SU-DHL-6 (cell line): Measurements from ENCODE around the gene NUP153.
"Not testable (repeated sequence)": the region's sequence is repeated elsewhere in the genome, so short reads cannot be mapped to it uniquely, and the experiment has no call there.

ENCODE experiments used
- H2AFZ ChIP-seq: fragments of 200-600 bp; sonication (generic); 2 replicates; pipeline ENCODE4 v1.6.1; 2014; ENCODE audit warnings: low read depth, mild to moderate bottlenecking, moderate library complexity, mixed read lengths, antibody characterized with exemption, low read length; ENCODE audit not compliant: severe bottlenecking
- H3F3A ChIP-seq: fragments of 200-600 bp; shearing (Covaris generic); 2 replicates; pipeline ENCODE4 v1.6.0; 2016; ENCODE audit warnings: antibody characterized with exemption, mild to moderate bottlenecking; ENCODE audit not compliant: insufficient read depth
- H3K27ac ChIP-seq: fragments of 200-600 bp; sonication (generic); 2 replicates; pipeline ENCODE4 v1.5.1; 2016; ENCODE audit warnings: low read depth, mild to moderate bottlenecking, low read length, moderate library complexity, mixed read lengths
- H3K27me3 ChIP-seq: fragments of 200-600 bp; sonication (generic), shearing (Covaris generic); 2 replicates; pipeline ENCODE4 v1.6.0; 2014; ENCODE audit warnings: mild to moderate bottlenecking, low read length
- H3K36me3 ChIP-seq: fragments of 200-600 bp; sonication (generic); 2 replicates; pipeline ENCODE4 v1.6.1; 2014; ENCODE audit warnings: mild to moderate bottlenecking, low read length, mixed read lengths
- H3K4me2 ChIP-seq: fragments of 300-600, 200-600 bp; shearing (Covaris generic), sonication (generic); 2 replicates; pipeline ENCODE4 v1.6.0; 2014; ENCODE audit warnings: low read length, low read depth, mild to moderate bottlenecking; ENCODE audit not compliant: poor library complexity, severe bottlenecking
- H3K4me3 ChIP-seq: fragments of 200-600 bp; sonication (generic); 2 replicates; pipeline ENCODE4 v1.5.1; 2014; ENCODE audit warnings: antibody characterized with exemption, low read length, mild to moderate bottlenecking, mixed read lengths; ENCODE audit not compliant: insufficient read depth, poor library complexity, severe bottlenecking
- H3K79me2 ChIP-seq: fragments of 200-600 bp; sonication (generic); 2 replicates; pipeline ENCODE4 v1.6.1; 2014; ENCODE audit warnings: mild to moderate bottlenecking, low read length, moderate library complexity; ENCODE audit not compliant: insufficient read depth
- H3K9ac ChIP-seq: fragments of 200-600 bp; sonication (generic); 2 replicates; pipeline ENCODE4 v1.7.0; 2014; ENCODE audit warnings: mild to moderate bottlenecking, low read length
- H3K9me2 ChIP-seq: fragments of 200-600 bp; sonication (generic); replicated peaks from 2 replicates; pipeline ENCODE4 v1.6.1; 2014; ENCODE audit warnings: low read length; ENCODE audit not compliant: insufficient read depth
- H3K9me3 ChIP-seq: fragments of 200-600 bp; sonication (generic); 2 replicates; pipeline ENCODE4 v1.6.1; 2014; ENCODE audit warnings: low read length, mixed read lengths; ENCODE audit not compliant: insufficient read depth
- H4K20me1 ChIP-seq: fragments of 200-600 bp; sonication (generic); 2 replicates; pipeline ENCODE4 v1.6.1; 2014; ENCODE audit warnings: low read depth, mild to moderate bottlenecking, antibody characterized with exemption, low read length, moderate library complexity, mixed read lengths
- EZH2phosphoT487 ChIP-seq: fragments of 200-600 bp; sonication (generic), shearing (Covaris generic); conservative IDR thresholded peaks from 2 replicates; pipeline ENCODE4 v1.6.1; 2018; ENCODE audit warnings: mild to moderate bottlenecking, antibody characterized with exemption, low read length, moderate library complexity, mixed read lengths
- TF ChIP-seq, protein P1 (sequence below): fragments of 200-600 bp; sonication (generic); IDR thresholded peaks from one replicate; pipeline ENCODE4 v1.5.1; 2017; ENCODE audit warnings: antibody characterized with exemption, mild to moderate bottlenecking, low read length, moderate library complexity; ENCODE audit not compliant: insufficient read depth, poor library complexity, severe bottlenecking

NUP153 gene

DNA sequence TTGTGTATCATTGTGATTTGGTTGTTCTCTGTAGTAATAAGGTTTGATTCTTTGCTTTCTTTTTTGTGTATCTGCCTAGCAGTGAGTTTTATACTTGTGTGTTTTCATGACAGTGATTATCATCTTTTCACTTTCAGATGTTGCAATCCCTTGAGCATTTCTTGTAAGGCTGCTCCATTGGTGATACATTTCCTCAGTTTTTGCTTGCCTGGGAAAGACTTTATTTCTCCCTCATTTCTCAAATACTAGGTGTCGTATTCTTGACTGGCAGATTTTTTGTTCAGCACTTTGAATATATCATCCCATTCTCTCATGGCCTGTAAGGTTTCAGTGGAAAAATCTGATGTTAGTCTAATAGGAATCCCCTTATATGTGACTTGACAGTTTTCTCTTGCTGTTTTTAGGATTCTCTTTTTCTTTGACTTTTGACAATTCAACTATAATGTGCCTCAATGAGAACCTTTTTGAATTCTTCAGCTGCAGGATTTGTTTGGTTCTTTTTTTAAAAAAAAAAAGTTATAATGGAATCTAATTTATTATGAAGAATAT, 31.1 kb upstream of the NUP153 start:
- H4K20me1 ChIP-seq = no peaks in the 10 kb centered on the region
- no peaks in the 10 kb centered on the region for H3F3A ChIP-seq
- H3K9me2 ChIP-seq = no peaks in the 10 kb centered on the region
- no peak overlapping the region for H3K27ac ChIP-seq
- no peak overlapping the region for H3K4me3 ChIP-seq
- H3K9ac ChIP-seq = no peak overlapping the region
- H3K27me3 ChIP-seq = no peaks in the 10 kb centered on the region
- H2AFZ ChIP-seq = no peak overlapping the region
- no peak for TF ChIP-seq EZH2phosphoT487
- TF ChIP-seq, protein P1, sequence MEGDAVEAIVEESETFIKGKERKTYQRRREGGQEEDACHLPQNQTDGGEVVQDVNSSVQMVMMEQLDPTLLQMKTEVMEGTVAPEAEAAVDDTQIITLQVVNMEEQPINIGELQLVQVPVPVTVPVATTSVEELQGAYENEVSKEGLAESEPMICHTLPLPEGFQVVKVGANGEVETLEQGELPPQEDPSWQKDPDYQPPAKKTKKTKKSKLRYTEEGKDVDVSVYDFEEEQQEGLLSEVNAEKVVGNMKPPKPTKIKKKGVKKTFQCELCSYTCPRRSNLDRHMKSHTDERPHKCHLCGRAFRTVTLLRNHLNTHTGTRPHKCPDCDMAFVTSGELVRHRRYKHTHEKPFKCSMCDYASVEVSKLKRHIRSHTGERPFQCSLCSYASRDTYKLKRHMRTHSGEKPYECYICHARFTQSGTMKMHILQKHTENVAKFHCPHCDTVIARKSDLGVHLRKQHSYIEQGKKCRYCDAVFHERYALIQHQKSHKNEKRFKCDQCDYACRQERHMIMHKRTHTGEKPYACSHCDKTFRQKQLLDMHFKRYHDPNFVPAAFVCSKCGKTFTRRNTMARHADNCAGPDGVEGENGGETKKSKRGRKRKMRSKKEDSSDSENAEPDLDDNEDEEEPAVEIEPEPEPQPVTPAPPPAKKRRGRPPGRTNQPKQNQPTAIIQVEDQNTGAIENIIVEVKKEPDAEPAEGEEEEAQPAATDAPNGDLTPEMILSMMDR = no peak
- no peaks in the 10 kb centered on the region for H3K36me3 ChIP-seq
- H3K9me3 ChIP-seq = peaks cover 10% of the 10 kb centered on the region; the same call in 1 of the 2 replicates
- H3K79me2 ChIP-seq = no peaks in the 10 kb centered on the region
- H3K4me2 ChIP-seq = no peak overlapping the region

DNA sequence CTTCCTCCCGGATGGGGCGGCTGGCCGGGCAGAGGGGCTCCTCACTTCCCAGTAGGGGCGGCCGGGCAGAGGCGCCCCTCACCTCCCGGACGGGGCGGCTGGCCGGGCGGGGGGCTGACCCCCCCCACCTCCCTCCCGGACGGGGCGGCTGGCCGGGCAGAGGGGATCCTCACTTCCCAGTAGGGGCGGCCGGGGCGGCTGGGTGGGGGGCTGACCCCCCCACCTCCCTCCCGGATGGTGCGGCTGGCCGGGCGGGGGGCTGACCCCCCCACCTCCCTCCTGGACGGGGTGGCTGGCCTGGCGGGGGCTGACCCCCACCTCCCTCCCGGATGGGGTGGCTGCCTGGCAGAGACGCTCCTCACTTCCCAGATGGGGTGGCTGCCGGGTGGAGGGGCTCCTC, 28.6 kb upstream of the NUP153 start:
- H4K20me1 ChIP-seq, H3K27ac ChIP-seq, H2AFZ ChIP-seq: not testable (repeated sequence)

DNA sequence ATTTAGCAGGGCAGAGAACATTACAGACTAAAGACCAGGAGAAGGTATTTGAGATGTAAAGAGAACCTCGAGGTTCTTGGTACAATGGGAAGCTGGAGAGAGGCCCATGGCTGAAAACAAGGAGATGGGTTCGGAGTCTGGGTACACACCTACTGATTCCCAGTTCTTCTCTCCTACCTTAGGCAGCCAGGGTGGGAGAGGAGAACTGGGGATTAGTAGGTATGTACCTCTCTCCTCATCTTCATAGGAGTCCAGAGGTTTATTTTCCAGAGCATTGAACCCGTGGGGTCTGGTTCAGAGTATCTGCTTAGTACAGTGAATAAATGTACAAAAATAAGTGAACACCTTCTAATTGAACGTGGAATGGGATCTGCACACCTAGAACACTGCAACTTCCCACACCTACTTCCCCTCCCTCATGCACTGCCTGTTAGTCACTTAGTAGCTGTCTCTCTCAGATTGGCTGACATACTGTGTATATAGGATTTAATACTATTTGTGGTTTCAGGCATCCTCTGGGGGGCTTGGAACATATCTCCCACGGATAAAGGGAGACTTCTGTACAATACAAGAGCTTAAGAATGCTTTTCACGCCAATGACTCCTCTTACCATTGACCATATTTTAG, 23.5 kb upstream of the NUP153 start:
- Histone ChIP-seq H3K4me2 (no peak overlapping the region), H2AFZ (no peak overlapping the region)

More for the DNA sequence above, 28.6 kb upstream of the NUP153 start:
- not testable (repeated sequence) for H3K27me3 ChIP-seq, H3K36me3 ChIP-seq, H3F3A ChIP-seq, H3K4me2 ChIP-seq, H3K9ac ChIP-seq, H3K9me2 ChIP-seq, H3K79me2 ChIP-seq, H3K4me3 ChIP-seq
- H3K9me3 ChIP-seq = peaks cover 10% of the 10 kb centered on the region; the same call in 1 of the 2 replicates

More for the DNA sequence above, 23.5 kb upstream of the NUP153 start:
- TF ChIP-seq, protein P1 = no peak
- no peak for TF ChIP-seq EZH2phosphoT487
- H3K9me3 ChIP-seq = no peaks in the 10 kb centered on the region
- no peaks in the 10 kb centered on the region for H4K20me1 ChIP-seq
- H3K27ac ChIP-seq = no peak overlapping the region
- no peak overlapping the region for H3K4me3 ChIP-seq
- no peaks in the 10 kb centered on the region for H3K79me2 ChIP-seq
- H3F3A ChIP-seq = no peaks in the 10 kb centered on the region
- H3K9ac ChIP-seq = no peak overlapping the region
- H3K36me3 ChIP-seq = no peaks in the 10 kb centered on the region
- no peaks in the 10 kb centered on the region for H3K9me2 ChIP-seq
- H3K27me3 ChIP-seq = no peaks in the 10 kb centered on the region
